Measurements from ENCODE around the gene HVCN1.

Gene HVCN1

DNA sequence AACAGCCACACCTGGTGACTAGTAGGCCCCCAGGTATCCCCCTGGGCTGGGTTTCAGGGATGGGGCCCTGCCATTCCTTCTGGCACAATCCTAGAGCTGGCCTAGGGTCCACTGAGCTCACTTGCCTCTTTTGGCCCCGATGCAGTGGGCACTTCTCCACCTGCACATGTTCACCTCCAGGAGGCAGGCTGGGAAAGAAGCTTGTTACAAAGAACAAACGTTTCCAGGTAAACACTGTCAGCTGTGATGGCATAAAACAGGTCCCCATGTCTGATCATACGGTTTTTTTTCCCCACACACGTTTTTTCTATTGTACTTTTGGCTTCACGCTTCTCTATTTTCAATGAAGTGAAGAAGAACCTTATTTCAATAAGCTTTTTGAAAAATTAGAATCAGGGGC, 15.8 kb upstream of the HVCN1 start:
- DNase-seq, result peak; percentile 47
- Histone ChIP-seq H3K36me3 (no peaks in the 10 kb centered on the region), H3K27ac (no peak overlapping the region), H3K9me3 (ENCODE audit: severe bottlenecking) (no peaks in the 10 kb centered on the region), H3K27me3 (ENCODE audit: insufficient read depth, low read depth, severe bottlenecking) (no peaks in the 10 kb centered on the region), H3K4me3 (ENCODE audit: low read depth, low read length) (no peak overlapping the region)
- TF ChIP-seq, protein P1, sequence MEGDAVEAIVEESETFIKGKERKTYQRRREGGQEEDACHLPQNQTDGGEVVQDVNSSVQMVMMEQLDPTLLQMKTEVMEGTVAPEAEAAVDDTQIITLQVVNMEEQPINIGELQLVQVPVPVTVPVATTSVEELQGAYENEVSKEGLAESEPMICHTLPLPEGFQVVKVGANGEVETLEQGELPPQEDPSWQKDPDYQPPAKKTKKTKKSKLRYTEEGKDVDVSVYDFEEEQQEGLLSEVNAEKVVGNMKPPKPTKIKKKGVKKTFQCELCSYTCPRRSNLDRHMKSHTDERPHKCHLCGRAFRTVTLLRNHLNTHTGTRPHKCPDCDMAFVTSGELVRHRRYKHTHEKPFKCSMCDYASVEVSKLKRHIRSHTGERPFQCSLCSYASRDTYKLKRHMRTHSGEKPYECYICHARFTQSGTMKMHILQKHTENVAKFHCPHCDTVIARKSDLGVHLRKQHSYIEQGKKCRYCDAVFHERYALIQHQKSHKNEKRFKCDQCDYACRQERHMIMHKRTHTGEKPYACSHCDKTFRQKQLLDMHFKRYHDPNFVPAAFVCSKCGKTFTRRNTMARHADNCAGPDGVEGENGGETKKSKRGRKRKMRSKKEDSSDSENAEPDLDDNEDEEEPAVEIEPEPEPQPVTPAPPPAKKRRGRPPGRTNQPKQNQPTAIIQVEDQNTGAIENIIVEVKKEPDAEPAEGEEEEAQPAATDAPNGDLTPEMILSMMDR (IDR thresholded peaks at IDR 0.05; ENCODE audit: low read depth, low read length), result peak; percentile 72

DNA sequence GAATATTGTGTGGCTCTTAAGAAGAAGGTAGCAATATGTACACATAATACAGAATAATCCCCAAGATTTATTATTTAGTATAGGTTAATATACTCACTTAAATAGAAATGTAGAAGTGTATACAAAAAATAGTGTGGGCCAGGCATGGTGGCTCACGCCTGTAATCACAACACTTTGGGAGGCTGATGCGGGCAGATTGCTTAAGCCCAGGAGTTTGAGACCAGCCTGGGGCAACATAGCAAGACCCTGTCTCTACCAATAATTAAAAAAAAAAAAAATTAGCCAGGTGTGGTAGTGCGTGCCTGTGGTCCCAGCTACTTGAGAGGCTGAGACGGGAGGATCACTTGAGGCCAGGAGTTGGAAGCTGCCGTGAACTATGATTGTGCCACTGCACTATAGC, 15.3 kb upstream of the HVCN1 start:
- Histone ChIP-seq H3K9me3 (ENCODE audit: severe bottlenecking) (no peaks in the 10 kb centered on the region), H3K36me3 (no peaks in the 10 kb centered on the region), H3K27me3 (ENCODE audit: insufficient read depth, low read depth, severe bottlenecking) (no peaks in the 10 kb centered on the region), H3K4me3 (ENCODE audit: low read depth, low read length) (no peak overlapping the region), H3K27ac (no peak overlapping the region)
- TF ChIP-seq, protein P1 (IDR thresholded peaks at IDR 0.05; ENCODE audit: low read depth, low read length), result no peak
- DNase-seq, result no peak

GRCh38 chr12:110702081-110702480, 13.2 kb upstream of the HVCN1 start:
- H3K36me3 ChIP-seq, result no peaks in the 10 kb centered on the region
- H3K27me3 ChIP-seq (ENCODE audit: insufficient read depth, low read depth, severe bottlenecking), result no peaks in the 10 kb centered on the region
- no peak overlapping the region for H3K27ac ChIP-seq
- TF ChIP-seq, protein P1 (IDR thresholded peaks at IDR 0.05; ENCODE audit: low read depth, low read length), result no peak
- DNase-seq, result no peak
- no peaks in the 10 kb centered on the region for H3K9me3 ChIP-seq (ENCODE audit: severe bottlenecking)
- no peak overlapping the region for H3K4me3 ChIP-seq (ENCODE audit: low read depth, low read length)

DNA sequence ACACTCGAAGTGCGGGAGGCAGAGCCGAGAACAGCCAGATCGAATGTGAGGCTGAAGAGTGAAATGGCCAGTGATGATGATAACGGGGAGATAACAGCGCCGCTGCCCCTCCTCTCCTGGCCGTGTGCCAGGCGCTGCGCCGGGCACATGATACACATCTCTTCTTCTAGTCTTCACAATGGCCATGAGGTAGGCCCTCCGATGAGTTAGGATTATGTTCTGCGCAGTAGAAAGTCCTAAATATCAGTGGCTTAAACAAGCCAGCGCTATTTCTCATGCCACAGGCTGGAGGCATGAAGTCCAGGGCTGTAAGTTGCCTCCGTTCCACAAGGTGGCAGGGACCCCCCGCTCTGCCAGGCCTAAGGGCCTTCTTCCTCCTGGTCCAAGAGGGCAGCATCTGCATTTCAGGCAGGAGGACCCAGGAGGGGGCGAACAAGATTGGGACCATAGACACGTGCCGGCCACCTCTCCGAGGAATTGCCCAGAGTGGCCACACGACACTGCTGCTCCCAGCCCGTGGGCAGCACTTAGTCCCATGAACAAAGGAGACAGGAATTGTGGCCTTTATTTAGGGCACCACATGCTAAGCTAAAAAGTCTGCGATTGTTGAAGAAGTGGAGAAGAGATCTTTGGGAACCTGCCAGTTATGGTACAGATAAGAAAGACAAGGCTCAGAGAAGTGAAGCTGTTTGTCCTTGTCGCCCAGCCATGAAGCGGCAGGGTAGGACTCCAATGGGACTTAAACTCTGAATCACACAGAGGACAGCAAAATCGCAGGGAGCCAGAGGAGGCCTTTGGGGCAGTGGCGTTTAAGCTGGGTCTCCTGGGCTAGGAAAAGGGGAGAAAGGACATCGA, 10.9 kb upstream of the HVCN1 start:
- DNase-seq, result no peak
- H3K4me3 ChIP-seq (ENCODE audit: low read depth, low read length), result no peak overlapping the region
- TF ChIP-seq, protein P1 (IDR thresholded peaks at IDR 0.05; ENCODE audit: low read depth, low read length), result peak; percentile 40; the same call in 1 of the 2 replicates
- H3K27me3 ChIP-seq (ENCODE audit: insufficient read depth, low read depth, severe bottlenecking), result no peaks in the 10 kb centered on the region
- H3K36me3 ChIP-seq, result no peaks in the 10 kb centered on the region
- H3K9me3 ChIP-seq (ENCODE audit: severe bottlenecking), result no peaks in the 10 kb centered on the region
- H3K27ac ChIP-seq, result no peak overlapping the region

DNA sequence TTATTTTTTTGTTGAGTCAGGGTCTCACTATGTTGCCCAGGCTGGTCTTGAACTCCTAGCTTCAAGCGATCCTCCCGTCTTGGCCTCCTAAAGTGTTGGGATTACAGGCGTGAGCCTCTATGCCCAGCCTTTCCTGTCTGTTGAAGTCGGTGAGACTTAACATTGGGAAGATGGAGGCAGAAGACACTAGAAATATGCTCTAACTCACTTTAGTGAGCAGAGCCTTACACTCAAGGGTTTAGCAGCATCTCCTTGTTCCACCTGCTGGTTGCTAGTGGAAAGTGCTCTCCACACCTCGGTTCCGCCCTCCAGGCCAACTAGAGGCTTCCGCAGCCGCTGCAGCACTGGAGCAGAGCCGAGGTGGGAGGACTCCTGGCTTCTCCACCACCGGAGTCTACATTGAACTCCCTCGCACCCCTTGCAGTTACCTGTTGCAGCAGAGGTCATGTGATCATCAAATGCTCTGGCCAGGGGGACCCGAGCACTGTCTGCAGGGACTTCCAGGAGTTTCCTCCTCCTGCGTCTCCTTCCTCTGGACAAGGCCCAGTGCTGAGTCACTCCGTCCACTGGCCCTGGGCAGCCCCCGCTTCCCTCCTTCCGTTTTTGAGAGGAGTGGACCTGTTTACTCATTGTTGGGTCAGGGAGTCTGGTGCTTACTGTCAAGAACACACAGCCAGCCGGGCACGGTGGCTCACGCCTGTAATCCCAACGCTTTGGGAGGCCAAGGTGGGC, 9.4 kb upstream of the HVCN1 start:
- H3K27ac ChIP-seq, result no peak overlapping the region
- no peak overlapping the region for H3K4me3 ChIP-seq (ENCODE audit: low read depth, low read length)
- peak; percentile 85 for DNase-seq

More for the DNA sequence above, 9.4 kb upstream of the HVCN1 start:
- no peaks in the 10 kb centered on the region for H3K9me3 ChIP-seq (ENCODE audit: severe bottlenecking)
- TF ChIP-seq, protein P1 (IDR thresholded peaks at IDR 0.05; ENCODE audit: low read depth, low read length), result peak; percentile 91
- H3K27me3 ChIP-seq (ENCODE audit: insufficient read depth, low read depth, severe bottlenecking), result no peaks in the 10 kb centered on the region
- no peaks in the 10 kb centered on the region for H3K36me3 ChIP-seq

Data from WERI-Rb-1 (cell line).